Left ventricle myocardium inferior (tissue), 1 donor: ENCODE data around the gene MBD5. TPM values are rescaled to one million over a fixed set of nuclear protein-coding genes. Genes with fewer than 3 reads are reported as not detected.

ENCODE experiments used
- DNase-seq: peaks from one replicate; pipeline ENCODE4 v3.0.0-alpha.2; 2020
- H3K27ac ChIP-seq: fragments of 200-600 bp; replicated peaks from 2 replicates; pipeline ENCODE4 v1.8.0; 2021
- H3K27me3 ChIP-seq: fragments of 200-600 bp; 2 replicates; pipeline ENCODE4 v1.8.0; 2021; ENCODE audit warnings: low read depth
- H3K36me3 ChIP-seq: fragments of 200-600 bp; 2 replicates; pipeline ENCODE4 v1.8.0; 2021
- H3K4me1 ChIP-seq: fragments of 200-600 bp; 2 replicates; pipeline ENCODE4 v1.8.0; 2021
- H3K4me3 ChIP-seq: fragments of 200-600 bp; 2 replicates; pipeline ENCODE4 v1.8.0; 2021; ENCODE audit warnings: mild to moderate bottlenecking, moderate library complexity
- H3K9me3 ChIP-seq: fragments of 200-600 bp; replicated peaks from 2 replicates; pipeline ENCODE4 v1.8.0; 2021
- CTCF ChIP-seq: fragments of 200-600 bp; IDR thresholded peaks from 2 replicates; pipeline ENCODE4 v1.8.0; 2021; ENCODE audit warnings: antibody characterized with exemption, mild to moderate bottlenecking, borderline replicate concordance
- intact Hi-C: fragments of 100-400 bp; cut with micrococcal nuclease; formaldehyde crosslinking; loops from one replicate; pipeline ENCODE4 v1.11.0; 2022
- total RNA-seq: library from RNA; stranded (reverse); fragmentation: NEBNext Ultra II Directional; extraction: Animal tissue kit (Norgen Biotek cat#: 25700); gene quantifications from one replicate; pipeline ENCODE4 v1.2.1, GENCODE V29; 2021
- donor health status: DM: no; HTN: yes; CAD: no; lungs with severe emphysema.

The MBD5 gene
- total RNA-seq, 1 donor from 2014 or later = 21.9 TPM

DNA sequence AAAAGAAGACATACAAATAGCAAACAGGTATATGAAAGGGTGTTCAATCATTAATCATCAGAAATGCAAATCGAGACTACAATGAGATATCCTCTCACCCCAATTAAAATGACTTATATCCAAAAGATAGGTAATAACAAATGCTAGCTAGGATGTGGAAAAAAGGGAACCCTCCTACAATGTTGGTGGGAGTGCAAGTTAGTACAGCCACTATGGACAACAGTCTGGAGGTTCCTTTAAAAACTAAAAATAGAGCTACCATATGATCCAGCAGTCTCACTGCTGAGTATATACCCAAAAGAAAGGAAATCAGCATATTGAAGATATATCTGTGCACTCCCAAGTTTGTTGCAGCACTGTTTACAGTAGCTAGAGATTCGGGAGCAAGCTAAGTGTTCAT lies 271.5 kb downstream of the MBD5 start:
- Histone ChIP-seq H3K27me3 (no peaks in the 10 kb centered on the region), H3K27ac (no peak overlapping the region), H3K9me3 (no peaks in the 10 kb centered on the region), H3K4me1 (no peaks in the 10 kb centered on the region), H3K4me3 (no peak overlapping the region), H3K36me3 (no peaks in the 10 kb centered on the region)
- no peak for DNase-seq
- intact Hi-C loops = no loop called here
- no peak for TF ChIP-seq CTCF

GRCh38 chr2:148298196-148298595 lies 277.3 kb downstream of the MBD5 start:
- no peaks in the 10 kb centered on the region for H3K9me3 ChIP-seq
- peaks cover 5% of the 10 kb centered on the region for H3K4me1 ChIP-seq
- no peak for TF ChIP-seq CTCF
- H3K27ac ChIP-seq = no peak overlapping the region
- H3K36me3 ChIP-seq = no peaks in the 10 kb centered on the region
- no peak overlapping the region for H3K4me3 ChIP-seq
- intact Hi-C loops = no loop called here
- no peaks in the 10 kb centered on the region for H3K27me3 ChIP-seq
- DNase-seq = no peak

DNA sequence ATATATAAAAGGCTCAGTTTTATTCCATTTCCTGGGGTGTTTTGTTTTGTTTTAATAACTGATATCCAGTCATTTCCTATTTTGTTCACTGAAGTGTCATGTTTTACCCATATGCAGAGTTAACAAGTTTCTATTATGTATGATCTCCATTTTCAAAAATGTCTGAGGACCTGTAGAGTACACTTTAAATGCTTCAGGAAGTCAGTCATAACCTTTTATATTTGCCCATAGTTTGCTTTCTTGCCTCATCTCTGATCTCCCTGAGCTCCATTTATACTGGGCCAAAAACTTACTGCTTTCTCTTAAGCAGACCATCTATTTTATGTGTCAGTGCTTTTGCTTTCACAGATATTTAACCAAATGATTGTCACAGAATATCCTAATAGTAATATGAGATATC lies 278.7 kb downstream of the MBD5 start:
- H3K27ac ChIP-seq = no peak overlapping the region
- peaks cover 5% of the 10 kb centered on the region for H3K4me1 ChIP-seq
- intact Hi-C loops = no loop called here
- DNase-seq = no peak
- H3K4me3 ChIP-seq = no peak overlapping the region
- no peaks in the 10 kb centered on the region for H3K27me3 ChIP-seq
- H3K36me3 ChIP-seq = no peaks in the 10 kb centered on the region
- TF ChIP-seq CTCF = no peak
- H3K9me3 ChIP-seq = no peaks in the 10 kb centered on the region

DNA sequence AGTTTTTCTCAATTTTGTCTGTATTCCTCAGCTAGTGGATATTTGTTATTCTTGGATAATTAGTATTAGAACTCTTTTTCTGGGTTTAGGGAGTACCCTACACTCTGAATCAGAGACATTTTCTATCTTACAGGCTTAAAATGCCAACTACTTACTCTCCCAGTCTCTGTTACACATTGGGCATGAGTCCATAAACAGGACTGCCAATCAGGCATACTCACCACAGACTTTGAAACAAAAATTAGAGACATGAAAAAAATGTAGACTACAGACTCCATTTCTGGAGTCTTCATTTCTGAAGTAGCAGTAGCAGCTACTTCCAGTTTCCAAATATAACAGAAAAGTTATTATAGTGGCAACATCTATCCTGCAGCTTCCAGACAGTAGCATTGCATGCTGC lies 279.7 kb downstream of the MBD5 start:
- Histone ChIP-seq H3K27ac (no peak overlapping the region), H3K4me1 (peaks cover 5% of the 10 kb centered on the region), H3K27me3 (no peaks in the 10 kb centered on the region), H3K36me3 (no peaks in the 10 kb centered on the region), H3K9me3 (no peaks in the 10 kb centered on the region), H3K4me3 (no peak overlapping the region)
- TF ChIP-seq CTCF = no peak
- DNase-seq = no peak
- intact Hi-C loops = no loop called here

DNA sequence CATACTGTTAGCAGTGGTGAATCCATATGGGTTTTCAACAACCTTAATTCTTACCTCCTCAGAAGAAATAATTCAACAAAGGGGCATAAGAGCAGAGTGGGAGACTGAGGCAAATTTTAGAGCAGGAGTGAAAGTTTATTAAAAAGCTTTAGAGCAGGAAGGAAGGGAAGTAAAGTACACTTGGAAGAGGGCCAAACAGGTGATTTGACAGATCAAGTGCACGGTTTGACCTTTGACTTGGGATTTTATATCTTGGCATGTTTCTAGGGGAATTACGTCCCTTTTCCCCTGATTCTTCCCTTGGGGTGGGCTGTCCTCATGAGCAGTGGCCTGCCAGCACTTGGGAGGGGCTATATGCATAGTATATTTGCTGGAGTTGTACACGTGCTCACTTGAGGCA lies 280.5 kb downstream of the MBD5 start:
- Histone ChIP-seq H3K27me3 (no peaks in the 10 kb centered on the region), H3K27ac (no peak overlapping the region), H3K9me3 (no peaks in the 10 kb centered on the region), H3K4me1 (peaks cover 5% of the 10 kb centered on the region), H3K36me3 (no peaks in the 10 kb centered on the region), H3K4me3 (no peak overlapping the region)
- intact Hi-C loops = no loop called here
- TF ChIP-seq CTCF = no peak
- DNase-seq = no peak

DNA sequence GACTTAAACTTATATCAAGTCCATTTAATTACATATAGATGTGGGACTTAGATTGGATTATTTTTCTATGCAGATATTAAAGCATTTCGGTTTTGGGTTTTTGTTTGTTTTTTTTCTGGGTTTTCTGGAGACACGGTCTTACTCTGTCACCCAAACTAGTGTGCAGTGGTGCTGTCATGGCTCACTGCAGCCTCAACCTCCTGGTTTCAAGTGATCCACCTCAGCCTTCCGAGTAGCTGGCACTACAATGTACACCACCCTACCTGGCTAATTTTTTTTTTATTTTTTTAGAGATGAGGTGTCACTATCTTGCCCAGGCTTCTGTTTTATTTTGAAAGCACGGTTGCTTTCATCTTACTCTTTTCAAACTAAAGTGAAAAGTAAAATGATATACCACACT lies 281.6 kb downstream of the MBD5 start:
- Histone ChIP-seq H3K4me1 (peaks cover 5% of the 10 kb centered on the region), H3K27me3 (no peaks in the 10 kb centered on the region), H3K36me3 (no peaks in the 10 kb centered on the region), H3K9me3 (no peaks in the 10 kb centered on the region), H3K4me3 (no peak overlapping the region), H3K27ac (no peak overlapping the region)
- no peak for DNase-seq
- no peak for TF ChIP-seq CTCF
- intact Hi-C loops = no loop called here
